Measurements from ENCODE around the gene ASGR1.
"Not testable (repeated sequence)": the region's sequence is repeated elsewhere in the genome, so short reads cannot be mapped to it uniquely, and the experiment has no call there.

Gene ASGR1

GRCh38 chr17:7138800-7139381 is 40.3 kb downstream of the ASGR1 start:
- Mint-ChIP-seq H3K9me3 (no peaks in the 10 kb centered on the region), H3K4me1 (peaks cover 2 to 11% of the 10 kb centered on the region in 2 donors), H3K27me3 (peaks cover 23 to 39% of the 10 kb centered on the region in 2 donors), H3K4me3 (no peak overlapping the region), H3K27ac (peak overlapping the region; percentile 31), H3K36me3 (no peaks in the 10 kb centered on the region)
- DNase-seq (no peak), ATAC-seq (replicated peaks) (no peak)

- no peaks in the 10 kb centered on the region for H3K9me3 Mint-ChIP-seq
- no peaks in the 10 kb centered on the region for H3K36me3 Mint-ChIP-seq
- H3K4me1 Mint-ChIP-seq = peaks cover 11 to 25% of the 10 kb centered on the region in 2 donors
- no peak overlapping the region for H3K4me3 Mint-ChIP-seq
- H3K27ac Mint-ChIP-seq = no peak overlapping the region
- no peak for ATAC-seq (replicated peaks)
- H3K27me3 Mint-ChIP-seq = peaks cover 23 to 39% of the 10 kb centered on the region in 2 donors
- no peak for DNase-seq
Measured at GRCh38 chr17:7137171-7137943, 41.8 kb downstream of the ASGR1 start.

- H3K9me3 Mint-ChIP-seq = no peaks in the 10 kb centered on the region
- no peak for ATAC-seq (replicated peaks)
Measured at GRCh38 chr17:7136266-7136877, 42.8 kb downstream of the ASGR1 start.

GRCh38 chr17:7133916-7134315 is 45.3 kb downstream of the ASGR1 start:
- peaks cover under 1 to 39% of the 10 kb centered on the region in 2 donors for H3K27me3 Mint-ChIP-seq
- H3K4me3 Mint-ChIP-seq = no peak overlapping the region
- DNase-seq (no peak), ATAC-seq (replicated peaks) (no peak)
- H3K27ac Mint-ChIP-seq = peak overlapping the region; percentile 78
- H3K4me1 Mint-ChIP-seq = peaks cover 27 to 52% of the 10 kb centered on the region in 2 donors
- no peaks in the 10 kb centered on the region for H3K9me3 Mint-ChIP-seq
- H3K36me3 Mint-ChIP-seq = peaks cover 0 to 2% of the 10 kb centered on the region in 2 donors

More at GRCh38 chr17:7136266-7136877, 42.8 kb downstream of the ASGR1 start:
- H3K27ac Mint-ChIP-seq = no peak overlapping the region
- H3K4me3 Mint-ChIP-seq = no peak overlapping the region
- DNase-seq = peak; percentile 41
- peaks cover 13 to 39% of the 10 kb centered on the region in 2 donors for H3K27me3 Mint-ChIP-seq
- H3K36me3 Mint-ChIP-seq = peaks cover 0 to 2% of the 10 kb centered on the region in 2 donors
- H3K4me1 Mint-ChIP-seq = peaks cover 16 to 35% of the 10 kb centered on the region in 2 donors

GRCh38 chr17:7133424-7133823 is 45.7 kb downstream of the ASGR1 start:
- H3K27me3 Mint-ChIP-seq = peaks cover 0 to 34% of the 10 kb centered on the region in 2 donors
- H3K9me3 Mint-ChIP-seq = no peaks in the 10 kb centered on the region
- peaks cover 27 to 52% of the 10 kb centered on the region in 2 donors for H3K4me1 Mint-ChIP-seq
- peaks cover 0 to 2% of the 10 kb centered on the region in 2 donors for H3K36me3 Mint-ChIP-seq
- H3K4me3 Mint-ChIP-seq = peak overlapping the region; percentile 44 to 76
- H3K27ac Mint-ChIP-seq = peak overlapping the region; percentile 78
- ATAC-seq (replicated peaks) (peak; percentile 40 to 58), DNase-seq (peak; percentile 50)

- H3K4me1 Mint-ChIP-seq = peaks cover 27 to 52% of the 10 kb centered on the region in 2 donors
- DNase-seq = peak; percentile 66
- H3K36me3 Mint-ChIP-seq = peaks cover 0 to 2% of the 10 kb centered on the region in 2 donors
- no peaks in the 10 kb centered on the region for H3K9me3 Mint-ChIP-seq
- peak overlapping the region; percentile 62 to 67 for H3K4me3 Mint-ChIP-seq
- peak; percentile 89 to 93 for ATAC-seq (replicated peaks)
- peak overlapping the region; percentile 94 for H3K27ac Mint-ChIP-seq
- H3K27me3 Mint-ChIP-seq = peaks cover 0 to 29% of the 10 kb centered on the region in 2 donors
Measured at GRCh38 chr17:7132511-7133094, 46.6 kb downstream of the ASGR1 start.

GRCh38 chr17:7131423-7131791 is 47.8 kb downstream of the ASGR1 start:
- Mint-ChIP-seq H3K4me3 (peak overlapping the region in 1 of 2 donors; percentile 3), H3K36me3 (peaks cover 0 to 2% of the 10 kb centered on the region in 2 donors), H3K27me3 (peaks cover 0 to 17% of the 10 kb centered on the region in 2 donors), H3K27ac (peak overlapping the region; percentile 75), H3K9me3 (no peaks in the 10 kb centered on the region), H3K4me1 (peaks cover 27 to 50% of the 10 kb centered on the region in 2 donors)
- DNase-seq (no peak), ATAC-seq (replicated peaks) (no peak)

- peaks cover 0 to 2% of the 10 kb centered on the region in 2 donors for H3K36me3 Mint-ChIP-seq
- H3K9me3 Mint-ChIP-seq = no peaks in the 10 kb centered on the region
- peak overlapping the region; percentile 75 for H3K27ac Mint-ChIP-seq
- peaks cover 0 to 17% of the 10 kb centered on the region in 2 donors for H3K27me3 Mint-ChIP-seq
- DNase-seq = no peak
- peak overlapping the region; percentile 3 to 38 for H3K4me3 Mint-ChIP-seq
- peaks cover 27 to 45% of the 10 kb centered on the region in 2 donors for H3K4me1 Mint-ChIP-seq
- ATAC-seq (replicated peaks) = no peak
Measured at GRCh38 chr17:7130621-7131422, 48.3 kb downstream of the ASGR1 start.

GRCh38 chr17:7129311-7129710 is 49.9 kb downstream of the ASGR1 start:
- Mint-ChIP-seq H3K27ac (no peak overlapping the region), H3K9me3 (no peaks in the 10 kb centered on the region), H3K27me3 (peaks cover 0 to 17% of the 10 kb centered on the region in 2 donors), H3K36me3 (peaks cover 0 to 2% of the 10 kb centered on the region in 2 donors), H3K4me3 (no peak overlapping the region), H3K4me1 (peaks cover 27 to 42% of the 10 kb centered on the region in 2 donors)
- ATAC-seq (replicated peaks) (no peak), DNase-seq (no peak)

GRCh38 chr17:7128160-7128559 is 51.0 kb downstream of the ASGR1 start:
- peaks cover 24 to 34% of the 10 kb centered on the region in 2 donors for H3K4me1 Mint-ChIP-seq
- no peak overlapping the region for H3K27ac Mint-ChIP-seq
- H3K9me3 Mint-ChIP-seq = no peaks in the 10 kb centered on the region
- peaks cover 4 to 22% of the 10 kb centered on the region in 2 donors for H3K27me3 Mint-ChIP-seq
- no peak overlapping the region for H3K4me3 Mint-ChIP-seq
- DNase-seq (no peak), ATAC-seq (replicated peaks) (no peak)
- H3K36me3 Mint-ChIP-seq = peaks cover 0 to 2% of the 10 kb centered on the region in 2 donors

GRCh38 chr17:7127501-7127900 is 51.7 kb downstream of the ASGR1 start:
- H3K36me3 Mint-ChIP-seq; H3K9me3 Mint-ChIP-seq; DNase-seq; H3K27ac Mint-ChIP-seq; H3K4me3 Mint-ChIP-seq; ATAC-seq (replicated peaks): not testable (repeated sequence)
- Mint-ChIP-seq H3K27me3 (peaks cover 8 to 27% of the 10 kb centered on the region in 2 donors), H3K4me1 (peaks cover 19 to 28% of the 10 kb centered on the region in 2 donors)

- not testable (repeated sequence) for H3K4me3 Mint-ChIP-seq; DNase-seq; H3K27ac Mint-ChIP-seq; ATAC-seq (replicated peaks); H3K9me3 Mint-ChIP-seq; H3K36me3 Mint-ChIP-seq
- H3K27me3 Mint-ChIP-seq = peaks cover 8 to 26% of the 10 kb centered on the region in 2 donors
- H3K4me1 Mint-ChIP-seq = peaks cover 13 to 20% of the 10 kb centered on the region in 2 donors
Measured at GRCh38 chr17:7126386-7126785, 52.8 kb downstream of the ASGR1 start.

- Mint-ChIP-seq H3K27me3 (peaks cover 8 to 20% of the 10 kb centered on the region in 2 donors), H3K4me1 (peaks cover 8 to 22% of the 10 kb centered on the region in 2 donors), H3K36me3 (no peaks in the 10 kb centered on the region), H3K27ac (no peak overlapping the region), H3K4me3 (no peak overlapping the region), H3K9me3 (no peaks in the 10 kb centered on the region)
- DNase-seq (no peak), ATAC-seq (replicated peaks) (no peak)
Measured at GRCh38 chr17:7124923-7125322, 54.2 kb downstream of the ASGR1 start.
